Naive thymus-derived CD8-positive, alpha-beta T cell (primary cell): Measurements from ENCODE around the gene ECM2. TPM values are rescaled to one million over a fixed set of nuclear protein-coding genes. Genes with fewer than 3 reads are reported as not detected.

Experiments used
- ATAC-seq, 2 donors: fragments of 150-1000 bp; cut with Tn5 transposase in 1 of 2; sonication (Bioruptor Pico), chemical (Tn5 transposase) in 1 of 2; 1 replicate in 1 of 2; 2 replicates in 1 of 2; pipeline ENCODE4 v1.10.0; 2021; ENCODE audit warnings: mild to moderate bottlenecking in 2 of 2, moderate library complexity in 2 of 2
- POLR2A ChIA-PET: fragments of 350-600 bp; sonication (Branson Sonifier 250); formaldehyde crosslinking; loops from one replicate; lab custom pipeline; 2021; ENCODE audit warnings: antibody characterized with exemption; lab: Charles Lee
- DNase-seq, 10 donors: peaks; one replicate each; pipeline versions ENCODE4 v3.0.0 to v3.0.0-alpha.2; 2020 to 2022
- H3K27ac Mint-ChIP-seq, 10 donors: one replicate each; pipeline ENCODE4 v1.8.0; 2020 to 2022; ENCODE audit warnings: mild to moderate bottlenecking in 10 of 10, mixed read lengths in 10 of 10, moderate library complexity in 4 of 10, inconsistent platforms in 1 of 10
- H3K27me3 Mint-ChIP-seq, 5 donors: one replicate each; pipeline ENCODE4 v1.8.0; 2021 to 2022; ENCODE audit warnings: mixed read lengths in 5 of 5
- H3K36me3 Mint-ChIP-seq, 3 donors: one replicate each; pipeline ENCODE4 v1.8.0; 2020 to 2022; ENCODE audit warnings: mixed read lengths in 3 of 3, mild to moderate bottlenecking in 2 of 3, inconsistent platforms in 1 of 3
- H3K4me1 Mint-ChIP-seq, 4 donors: one replicate each; pipeline ENCODE4 v1.8.0; 2021 to 2022; ENCODE audit warnings: mixed read lengths in 4 of 4
- H3K4me3 Mint-ChIP-seq, 10 donors: one replicate each; pipeline ENCODE4 v1.8.0; 2020 to 2022; ENCODE audit warnings: mild to moderate bottlenecking in 10 of 10, mixed read lengths in 10 of 10, moderate library complexity in 6 of 10, inconsistent platforms in 1 of 10
- H3K9me3 Mint-ChIP-seq, 9 donors: one replicate each; pipeline ENCODE4 v1.8.0; 2020 to 2022; ENCODE audit warnings: mixed read lengths in 9 of 9, mild to moderate bottlenecking in 3 of 9, inconsistent platforms in 1 of 9, moderate library complexity in 1 of 9
- polyA plus RNA-seq, 3 donors: library from polyadenylated mRNA; unstranded; fragments of 300-500 nt; fragmentation: Illumina TruSeq; gene quantifications; one replicate each; pipeline ENCODE4 v1.2.3, GENCODE V29; 2021
- total RNA-seq, 8 experiments: library from RNA in 2 of 8; stranded (reverse) in 2 of 8; gene quantifications; one replicate each; pipeline ENCODE4 v1.2.3 and lab custom pipeline; 2021 to 2026

The ECM2 gene
- total and polyA plus RNA-seq, 5 experiments from 2014 or later = not detected

- Mint-ChIP-seq H3K4me1 (peaks cover 0 to 4% (median 1%) of the 10 kb centered on the region in 4 donors), H3K36me3 (peaks cover 0 to 3% (median 0%) of the 10 kb centered on the region in 3 donors), H3K9me3 (peaks cover 0 to 2% (median 0%) of the 10 kb centered on the region in 9 donors), H3K4me3 (no peak overlapping the region), H3K27me3 (no peaks in the 10 kb centered on the region), H3K27ac (peak overlapping the region in 1 of 10 donors; percentile 27)
- DNase-seq = no peak
- POLR2A ChIA-PET = no interaction called here
- ATAC-seq = no peak
These were observed 15.0 kb upstream of the ECM2 start for GRCh38 chr9:92550765-92551164.

GRCh38 chr9:92547356-92547755 is 11.6 kb upstream of the ECM2 start:
- Mint-ChIP-seq H3K27ac (no peak overlapping the region), H3K36me3 (no peaks in the 10 kb centered on the region), H3K9me3 (peaks cover 0 to 7% (median 2%) of the 10 kb centered on the region in 9 donors), H3K27me3 (no peaks in the 10 kb centered on the region), H3K4me1 (no peaks in the 10 kb centered on the region), H3K4me3 (no peak overlapping the region)
- no peak for DNase-seq
- POLR2A ChIA-PET = no interaction called here
- no peak for ATAC-seq

- Mint-ChIP-seq H3K9me3 (peaks cover 0 to 8% (median 2%) of the 10 kb centered on the region in 9 donors), H3K4me1 (no peaks in the 10 kb centered on the region), H3K27ac (no peak overlapping the region), H3K27me3 (no peaks in the 10 kb centered on the region), H3K36me3 (no peaks in the 10 kb centered on the region), H3K4me3 (no peak overlapping the region)
- POLR2A ChIA-PET = no interaction called here
- DNase-seq = no peak
- no peak for ATAC-seq
These were observed 9.3 kb upstream of the ECM2 start for GRCh38 chr9:92545002-92545510.

GRCh38 chr9:92543972-92544371 is 8.2 kb upstream of the ECM2 start:
- no peak for ATAC-seq
- POLR2A ChIA-PET = no interaction called here
- H3K4me3 Mint-ChIP-seq = no peak overlapping the region
- peaks cover 0 to 8% (median 2%) of the 10 kb centered on the region in 9 donors for H3K9me3 Mint-ChIP-seq
- H3K36me3 Mint-ChIP-seq = no peaks in the 10 kb centered on the region
- DNase-seq = no peak
- H3K27me3 Mint-ChIP-seq = no peaks in the 10 kb centered on the region
- H3K27ac Mint-ChIP-seq = no peak overlapping the region
- H3K4me1 Mint-ChIP-seq = no peaks in the 10 kb centered on the region

- Mint-ChIP-seq H3K9me3 (peaks cover 0 to 8% (median 2%) of the 10 kb centered on the region in 9 donors), H3K4me3 (no peak overlapping the region), H3K4me1 (peaks cover 0 to 2% (median 0%) of the 10 kb centered on the region in 4 donors), H3K36me3 (no peaks in the 10 kb centered on the region), H3K27me3 (no peaks in the 10 kb centered on the region), H3K27ac (no peak overlapping the region)
- ATAC-seq = no peak
- DNase-seq = no peak
- POLR2A ChIA-PET = no interaction called here
These were observed 2.8 kb upstream of the ECM2 start for GRCh38 chr9:92538541-92538940.

- no peak for ATAC-seq
- Mint-ChIP-seq H3K4me3 (no peak overlapping the region), H3K9me3 (peaks cover 0 to 18% (median 5%) of the 10 kb centered on the region in 9 donors), H3K27me3 (peaks cover 0 to 3% (median 0%) of the 10 kb centered on the region in 5 donors), H3K4me1 (peaks cover 0 to 2% (median 0%) of the 10 kb centered on the region in 4 donors), H3K36me3 (peaks cover 0 to 17% (median 4%) of the 10 kb centered on the region in 3 donors), H3K27ac (peak overlapping the region in 1 of 10 donors; percentile 3)
- POLR2A ChIA-PET = no interaction called here
- DNase-seq = no peak
These were observed 1.1 kb downstream of the ECM2 start for GRCh38 chr9:92534674-92535073.

- POLR2A ChIA-PET = no interaction called here
- Mint-ChIP-seq H3K36me3 (peaks cover 0 to 17% (median 4%) of the 10 kb centered on the region in 3 donors), H3K27ac (peak overlapping the region in 2 of 10 donors; percentile 1 to 3)
These were observed 1.6 kb downstream of the ECM2 start for GRCh38 chr9:92534204-92534603.

GRCh38 chr9:92530893-92531292 is 4.9 kb downstream of the ECM2 start:
- Mint-ChIP-seq H3K27me3 (peaks cover 0 to 3% (median 0%) of the 10 kb centered on the region in 5 donors), H3K27ac (no peak overlapping the region), H3K4me3 (no peak overlapping the region), H3K4me1 (peaks cover 0 to 2% (median 0%) of the 10 kb centered on the region in 4 donors), H3K36me3 (peaks cover 0 to 17% (median 4%) of the 10 kb centered on the region in 3 donors), H3K9me3 (peaks cover 0 to 18% (median 5%) of the 10 kb centered on the region in 9 donors)
- DNase-seq = no peak
- POLR2A ChIA-PET = no interaction called here
- no peak for ATAC-seq

More at GRCh38 chr9:92534204-92534603, 1.6 kb downstream of the ECM2 start:
- peaks cover 0 to 18% (median 5%) of the 10 kb centered on the region in 9 donors for H3K9me3 Mint-ChIP-seq
- peaks cover 0 to 3% (median 0%) of the 10 kb centered on the region in 5 donors for H3K27me3 Mint-ChIP-seq
- ATAC-seq (no peak), DNase-seq (no peak)
- H3K4me1 Mint-ChIP-seq = peaks cover 0 to 2% (median 0%) of the 10 kb centered on the region in 4 donors
- H3K4me3 Mint-ChIP-seq = no peak overlapping the region

GRCh38 chr9:92529124-92529523 is 6.7 kb downstream of the ECM2 start:
- no peaks in the 10 kb centered on the region for H3K4me1 Mint-ChIP-seq
- peaks cover 0 to 18% (median 5%) of the 10 kb centered on the region in 9 donors for H3K9me3 Mint-ChIP-seq
- POLR2A ChIA-PET = no interaction called here
- H3K4me3 Mint-ChIP-seq = no peak overlapping the region
- ATAC-seq = no peak
- H3K27me3 Mint-ChIP-seq = peaks cover 0 to 3% (median 0%) of the 10 kb centered on the region in 5 donors
- no peak for DNase-seq
- H3K27ac Mint-ChIP-seq = no peak overlapping the region
- peaks cover 0 to 17% (median 4%) of the 10 kb centered on the region in 3 donors for H3K36me3 Mint-ChIP-seq

- Mint-ChIP-seq H3K27me3 (peaks cover 0 to 3% (median 0%) of the 10 kb centered on the region in 5 donors), H3K27ac (no peak overlapping the region), H3K36me3 (peaks cover 0 to 17% (median 4%) of the 10 kb centered on the region in 3 donors), H3K4me3 (no peak overlapping the region), H3K4me1 (no peaks in the 10 kb centered on the region), H3K9me3 (peaks cover 0 to 18% (median 5%) of the 10 kb centered on the region in 9 donors)
- POLR2A ChIA-PET = interaction anchor here (0.6 kb wide), 1 partner anchor 15 kb away, joined by 5 read pairs; no protein-coding TSS in a partner anchor
- ATAC-seq = no peak
- no peak for DNase-seq
These were observed 7.3 kb downstream of the ECM2 start for GRCh38 chr9:92528522-92528849.

GRCh38 chr9:92527832-92528521 is 7.8 kb downstream of the ECM2 start:
- H3K36me3 Mint-ChIP-seq = peaks cover 0 to 13% (median 4%) of the 10 kb centered on the region in 3 donors
- H3K4me3 Mint-ChIP-seq = no peak overlapping the region
- H3K27me3 Mint-ChIP-seq = peaks cover 0 to 3% (median 0%) of the 10 kb centered on the region in 5 donors
- H3K27ac Mint-ChIP-seq = no peak overlapping the region
- no peaks in the 10 kb centered on the region for H3K4me1 Mint-ChIP-seq
- ATAC-seq (no peak), DNase-seq (no peak)
- H3K9me3 Mint-ChIP-seq = peaks cover 0 to 13% (median 4%) of the 10 kb centered on the region in 9 donors
- POLR2A ChIA-PET = interaction anchor here (0.6 kb wide), 1 partner anchor 14 kb away, joined by 5 read pairs; no protein-coding TSS in a partner anchor

GRCh38 chr9:92527291-92527828 is 8.4 kb downstream of the ECM2 start:
- POLR2A ChIA-PET = no interaction called here
- no peak overlapping the region for H3K4me3 Mint-ChIP-seq
- H3K27ac Mint-ChIP-seq = no peak overlapping the region
- peaks cover 0 to 9% (median 3%) of the 10 kb centered on the region in 3 donors for H3K36me3 Mint-ChIP-seq
- peaks cover 0 to 1% (median 0%) of the 10 kb centered on the region in 5 donors for H3K27me3 Mint-ChIP-seq
- DNase-seq (no peak), ATAC-seq (no peak)
- peaks cover 0 to 11% (median 3%) of the 10 kb centered on the region in 9 donors for H3K9me3 Mint-ChIP-seq
- no peaks in the 10 kb centered on the region for H3K4me1 Mint-ChIP-seq

GRCh38 chr9:92525306-92525705 is 10.5 kb downstream of the ECM2 start:
- H3K4me1 Mint-ChIP-seq = no peaks in the 10 kb centered on the region
- POLR2A ChIA-PET = interaction anchor here (0.7 kb wide), 2 partner anchors 899 to 1482 kb away, joined by 4 to 6 read pairs; no protein-coding TSS in a partner anchor
- H3K9me3 Mint-ChIP-seq = no peaks in the 10 kb centered on the region
- no peak for ATAC-seq
- H3K27ac Mint-ChIP-seq = no peak overlapping the region
- H3K27me3 Mint-ChIP-seq = no peaks in the 10 kb centered on the region
- H3K4me3 Mint-ChIP-seq = no peak overlapping the region
- DNase-seq = no peak
- no peaks in the 10 kb centered on the region for H3K36me3 Mint-ChIP-seq
